A673 (cell line): ENCODE results near the gene PIGQ. TPM values are rescaled to one million over a fixed set of nuclear protein-coding genes. Genes with fewer than 3 reads are reported as not detected.

Experiments used
- BruUV-seq: library from RNA; stranded (reverse); fragments of 400-500 nt; replicated peaks from 2 replicates; lab custom pipeline; 2021; lab: Mats Ljungman, UMichigan
- CTCF ChIA-PET: fragments of 300-600 bp; sonication (Branson Sonifier 250); formaldehyde crosslinking; loops from one replicate; lab custom pipeline; 2022; ENCODE audit warnings: antibody characterized with exemption; lab: Charles Lee
- POLR2A ChIA-PET: fragments of 300-600 bp; sonication (Branson Sonifier 250); formaldehyde crosslinking; loops from one replicate; lab custom pipeline; 2022; ENCODE audit warnings: antibody characterized with exemption; ENCODE audit not compliant: low non-redundant PET; lab: Charles Lee
- DNase-seq: peaks from one replicate; pipeline ENCODE4 v3.0.0-alpha.2; 2015; ENCODE audit warnings: low spot score
- H3K27ac ChIP-seq: fragments of 200-600 bp; sonication (generic); 2 replicates; pipeline ENCODE4 v1.5.1; 2016; ENCODE audit warnings: mixed run types, low read depth, mild to moderate bottlenecking, mixed read lengths, antibody characterized with exemption, low read length; ENCODE audit not compliant: poor library complexity, severe bottlenecking
- H3K27me3 ChIP-seq: fragments of 200-600 bp; sonication (generic); replicated peaks from 2 replicates; pipeline ENCODE4 v1.6.1; 2017; ENCODE audit warnings: mixed run types, low read depth, mild to moderate bottlenecking, mixed read lengths, antibody characterized with exemption, low read length; ENCODE audit not compliant: insufficient read depth, poor library complexity
- H3K36me3 ChIP-seq: fragments of 200-600 bp; sonication (generic); 2 replicates; pipeline ENCODE4 v1.6.1; 2016; ENCODE audit warnings: mixed run types, mild to moderate bottlenecking, mixed read lengths, antibody characterized with exemption, low read length; ENCODE audit not compliant: insufficient read depth, poor library complexity, severe bottlenecking
- H3K4me1 ChIP-seq: fragments of 200-600 bp; sonication (generic); 2 replicates; pipeline ENCODE4 v1.6.1; 2017; ENCODE audit warnings: mixed run types, mild to moderate bottlenecking, mixed read lengths, antibody characterized with exemption, low read length; ENCODE audit not compliant: insufficient read depth, poor library complexity, severe bottlenecking
- H3K4me3 ChIP-seq: fragments of 200-600 bp; sonication (generic); 2 replicates; pipeline ENCODE4 v1.5.1; 2016; ENCODE audit warnings: low read depth, mixed run types, mild to moderate bottlenecking, mixed read lengths, low read length; ENCODE audit not compliant: poor library complexity, severe bottlenecking
- H3K9me3 ChIP-seq: fragments of 200-600 bp; sonication (generic); 2 replicates; pipeline ENCODE4 v1.6.1; 2016; ENCODE audit warnings: mixed run types, low read depth, mild to moderate bottlenecking, mixed read lengths, antibody characterized with exemption, low read length; ENCODE audit not compliant: poor library complexity, severe bottlenecking
- CTCF ChIP-seq: fragments of 300-800, 200-600 bp; sonication (generic); conservative IDR thresholded peaks from 2 replicates; pipeline ENCODE4 v1.5.1; 2017; ENCODE audit warnings: low read depth, mild to moderate bottlenecking, antibody characterized with exemption, low read length, moderate library complexity, mixed read lengths
- EZH2 ChIP-seq: fragments of 200-600 bp; sonication (generic); IDR thresholded peaks from 2 replicates; pipeline ENCODE4 v1.6.1; 2017; ENCODE audit warnings: borderline replicate concordance, low read depth, mild to moderate bottlenecking, mixed read lengths, antibody characterized with exemption, low read length; ENCODE audit not compliant: poor library complexity, severe bottlenecking
- intact Hi-C: fragments of 100-400 bp; cut with micrococcal nuclease; formaldehyde crosslinking; loops from one replicate; pipeline ENCODE4 v1.10.0; 2022; ENCODE audit not compliant: unreplicated experiment
- total RNA-seq: library from RNA; stranded (reverse); gene quantifications from 2 replicates; pipeline ENCODE4 v1.2.3, GENCODE V29; 2021

The PIGQ gene
- total RNA-seq, 1 experiment from 2014 or later = 59.4 TPM

DNA sequence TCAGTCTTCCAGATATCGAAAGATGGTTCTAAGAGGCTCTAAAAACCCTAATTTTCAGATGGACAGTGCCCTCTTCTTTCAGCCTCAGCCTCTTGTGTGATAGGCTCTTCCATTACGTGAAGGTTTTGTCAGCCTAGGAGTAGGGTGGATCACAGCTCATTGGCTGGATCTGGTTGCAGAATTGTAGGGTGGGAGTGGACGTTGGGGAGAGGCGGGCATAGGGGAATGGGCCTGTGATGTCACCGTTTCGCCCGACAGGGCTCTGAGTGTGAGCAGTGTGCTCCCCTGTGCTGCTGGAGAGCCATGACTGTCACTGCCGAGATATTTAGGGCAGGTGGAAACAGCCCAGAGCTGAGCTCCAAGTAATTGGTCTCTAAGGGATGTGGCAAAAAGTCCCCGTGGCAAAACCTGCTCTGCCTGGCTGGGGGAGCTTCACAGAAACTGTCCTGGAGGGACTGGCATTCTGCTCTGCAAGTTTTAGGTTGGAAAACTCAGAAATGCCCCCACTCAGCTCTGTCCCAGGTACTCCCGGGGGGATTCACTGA, 54.8 kb downstream of the PIGQ start:
- H3K4me3 ChIP-seq = no peak overlapping the region
- ChIA-PET CTCF (interaction anchor here (0.6 kb wide), 2 partner anchors 239 to 1043 kb away, joined by 3 to 9 read pairs; no protein-coding TSS in a partner anchor), POLR2A (no interaction called here)
- H3K36me3 ChIP-seq = peaks cover 4% of the 10 kb centered on the region
- no peaks in the 10 kb centered on the region for H3K27me3 ChIP-seq
- no TSS peak for BruUV-seq
- H3K9me3 ChIP-seq = no peaks in the 10 kb centered on the region
- TF ChIP-seq EZH2 (no peak), CTCF (no peak)
- intact Hi-C loops = no loop called here
- DNase-seq = no peak
- no peak overlapping the region for H3K27ac ChIP-seq
- peaks cover 5% of the 10 kb centered on the region for H3K4me1 ChIP-seq

DNA sequence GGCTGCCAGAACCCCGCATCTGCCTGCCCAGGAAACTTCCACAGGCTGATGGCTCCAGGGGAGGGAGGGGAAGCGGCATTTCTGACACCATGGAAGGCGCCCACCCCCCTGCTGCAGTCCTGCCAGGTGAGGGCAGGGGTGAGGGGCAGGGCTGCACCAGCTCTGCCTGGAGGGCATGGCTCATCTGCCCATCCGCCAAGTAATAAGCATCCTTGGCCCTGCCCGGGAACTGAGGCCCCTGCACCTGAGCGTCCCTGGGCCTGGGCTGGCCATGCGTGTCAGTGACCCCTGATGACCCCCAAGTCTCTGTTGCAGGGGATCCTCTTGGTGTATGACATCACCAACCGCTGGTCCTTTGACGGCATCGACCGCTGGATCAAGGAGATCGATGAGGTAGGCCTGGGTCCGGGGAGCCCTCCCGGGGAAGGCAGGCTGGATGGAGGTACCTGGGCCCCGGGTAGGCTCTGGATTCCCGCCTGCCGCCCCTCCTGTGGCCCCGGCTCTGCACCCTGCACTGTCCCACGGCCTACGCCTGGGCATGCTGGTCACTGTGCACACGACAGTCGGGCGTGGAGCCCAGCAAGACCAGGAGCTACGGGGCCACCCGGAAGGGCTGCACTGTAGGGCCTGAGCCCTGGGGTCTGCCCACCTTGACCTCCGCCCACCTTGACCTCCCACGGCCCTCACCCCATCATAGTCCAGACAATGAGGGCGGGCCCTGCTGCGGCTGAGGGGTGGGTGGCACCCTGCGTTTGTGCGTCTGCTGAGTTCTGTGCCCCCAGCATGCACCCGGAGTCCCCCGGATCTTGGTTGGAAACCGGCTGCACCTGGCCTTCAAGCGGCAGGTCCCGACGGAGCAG, 55.6 kb downstream of the PIGQ start:
- Histone ChIP-seq H3K9me3 (no peaks in the 10 kb centered on the region), H3K36me3 (peaks cover 4% of the 10 kb centered on the region), H3K27me3 (no peaks in the 10 kb centered on the region), H3K4me1 (peaks cover 5% of the 10 kb centered on the region), H3K27ac (no peak overlapping the region), H3K4me3 (no peak overlapping the region)
- TF ChIP-seq CTCF (no peak), EZH2 (no peak)
- ChIA-PET POLR2A (no interaction called here), CTCF (interaction anchor here (0.6 kb wide), 1 partner anchor 240 kb away, joined by 9 read pairs; no protein-coding TSS in a partner anchor)
- BruUV-seq = no TSS peak
- no peak for DNase-seq
- intact Hi-C loops = no loop called here

- Histone ChIP-seq H3K27ac (no peak overlapping the region), H3K4me3 (no peak overlapping the region), H3K9me3 (no peaks in the 10 kb centered on the region), H3K27me3 (no peaks in the 10 kb centered on the region), H3K36me3 (peaks cover 4% of the 10 kb centered on the region), H3K4me1 (peaks cover 5% of the 10 kb centered on the region)
- no peak for DNase-seq
- ChIA-PET CTCF (no interaction called here), POLR2A (no interaction called here)
- TF ChIP-seq CTCF (no peak), EZH2 (no peak)
- BruUV-seq = no TSS peak
- intact Hi-C loops = no loop called here
Observed at GRCh38 chr16:625977-626765, 56.4 kb downstream of the PIGQ start.
